GM21825 (cell line): ENCODE measurements around the gene ATRNL1.

Experiments used
- ATAC-seq: cut with Tn5 transposase; IDR thresholded peaks from one replicate; pipeline ENCODE4 v1.9.1; 2021; ENCODE audit warnings: mild to moderate bottlenecking, moderate library complexity; ENCODE audit not compliant: unreplicated experiment

The ATRNL1 gene

DNA sequence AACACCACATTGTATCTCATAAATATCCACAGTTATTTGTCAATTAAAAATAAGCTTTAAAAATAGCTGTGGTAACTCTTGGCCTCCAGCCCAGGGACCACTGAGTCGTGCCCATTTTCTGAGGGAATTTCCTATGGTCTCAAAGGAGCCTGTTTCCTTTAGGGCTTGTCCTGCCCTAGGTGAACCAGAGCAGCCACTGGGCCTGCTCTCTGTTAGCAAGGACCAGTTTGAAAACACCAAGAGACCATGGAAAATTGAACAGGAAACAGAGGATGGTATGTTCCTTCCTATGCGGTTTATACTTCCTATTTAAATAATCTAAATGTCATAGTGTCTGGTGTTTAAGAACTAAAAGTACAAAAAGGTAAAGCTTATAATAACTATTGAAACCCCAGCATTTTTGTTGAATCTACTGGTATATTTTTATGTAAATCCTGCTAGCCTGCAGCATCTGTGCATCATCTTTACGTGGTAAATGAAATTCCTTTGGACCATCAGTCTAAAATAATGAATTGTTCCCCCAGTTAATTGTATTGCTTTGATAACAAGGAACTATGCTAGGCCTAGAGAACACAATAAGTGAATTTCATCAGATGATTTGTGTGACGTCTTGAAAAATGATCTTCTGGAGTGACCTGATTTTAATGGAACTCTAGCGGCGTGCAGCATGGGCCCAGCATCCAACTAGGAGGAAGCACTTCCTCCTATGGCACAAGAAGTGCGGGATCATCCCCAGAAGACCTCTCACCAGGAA lies 846.1 kb downstream of the ATRNL1 start:
- no peak for ATAC-seq

DNA sequence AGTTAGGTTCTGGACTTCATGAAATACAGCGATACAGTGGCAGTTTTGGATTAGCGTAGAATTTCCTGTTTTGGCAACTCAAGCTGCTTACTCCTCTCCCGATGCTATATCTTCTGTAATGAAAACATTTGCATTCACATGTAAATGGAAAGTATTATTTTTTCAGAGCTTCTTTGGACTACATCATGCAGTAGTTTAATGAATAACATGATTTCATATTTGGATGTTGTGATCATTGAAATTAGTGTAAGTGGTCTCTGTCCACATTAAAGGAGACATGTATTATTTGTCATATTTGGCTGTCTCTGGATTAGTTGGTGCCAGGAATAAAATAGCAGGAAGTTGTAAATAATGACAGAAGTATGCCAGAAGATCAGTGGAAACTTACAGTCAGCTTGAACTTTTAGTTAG lies 848.2 kb downstream of the ATRNL1 start:
- ATAC-seq: no peak

DNA sequence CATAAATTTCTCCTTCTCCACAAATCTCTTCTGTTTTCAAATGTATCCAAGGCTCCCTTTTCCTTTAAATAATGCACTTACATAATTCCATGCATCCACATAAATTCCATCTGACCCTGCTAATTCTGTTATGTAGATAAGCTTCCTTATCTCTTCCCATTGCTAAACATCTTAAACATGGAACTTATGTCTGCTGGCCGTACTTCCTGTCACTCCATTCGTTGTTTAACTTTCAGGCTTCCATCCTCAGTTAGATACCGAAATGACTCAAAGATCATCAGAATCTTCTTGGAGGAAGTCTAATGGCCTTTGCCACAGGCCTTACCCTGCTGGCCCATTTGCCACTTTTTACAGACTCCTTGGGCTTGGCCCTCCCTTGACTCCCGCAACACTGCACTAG lies 848.9 kb downstream of the ATRNL1 start:
- no peak for ATAC-seq

DNA sequence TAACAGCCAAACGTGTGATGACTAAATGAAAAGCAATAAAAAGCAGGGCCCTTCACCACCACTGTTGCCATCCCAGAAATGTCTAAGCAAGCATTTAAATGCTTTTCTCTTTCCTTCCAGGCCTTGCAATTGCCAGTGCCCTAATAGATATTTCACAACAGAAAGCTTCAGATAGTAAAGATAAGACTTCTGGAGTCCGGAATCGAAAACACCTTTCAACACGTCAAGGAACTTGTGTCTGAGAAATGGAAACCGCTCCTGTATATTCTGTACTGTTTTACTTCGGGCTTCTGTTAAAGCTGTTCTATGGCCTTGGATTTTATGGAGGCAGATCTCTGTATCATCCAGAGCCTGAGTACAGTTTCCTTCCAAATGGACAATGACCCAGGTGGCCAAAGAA lies 851.4 kb downstream of the ATRNL1 start:
- ATAC-seq: no peak

DNA sequence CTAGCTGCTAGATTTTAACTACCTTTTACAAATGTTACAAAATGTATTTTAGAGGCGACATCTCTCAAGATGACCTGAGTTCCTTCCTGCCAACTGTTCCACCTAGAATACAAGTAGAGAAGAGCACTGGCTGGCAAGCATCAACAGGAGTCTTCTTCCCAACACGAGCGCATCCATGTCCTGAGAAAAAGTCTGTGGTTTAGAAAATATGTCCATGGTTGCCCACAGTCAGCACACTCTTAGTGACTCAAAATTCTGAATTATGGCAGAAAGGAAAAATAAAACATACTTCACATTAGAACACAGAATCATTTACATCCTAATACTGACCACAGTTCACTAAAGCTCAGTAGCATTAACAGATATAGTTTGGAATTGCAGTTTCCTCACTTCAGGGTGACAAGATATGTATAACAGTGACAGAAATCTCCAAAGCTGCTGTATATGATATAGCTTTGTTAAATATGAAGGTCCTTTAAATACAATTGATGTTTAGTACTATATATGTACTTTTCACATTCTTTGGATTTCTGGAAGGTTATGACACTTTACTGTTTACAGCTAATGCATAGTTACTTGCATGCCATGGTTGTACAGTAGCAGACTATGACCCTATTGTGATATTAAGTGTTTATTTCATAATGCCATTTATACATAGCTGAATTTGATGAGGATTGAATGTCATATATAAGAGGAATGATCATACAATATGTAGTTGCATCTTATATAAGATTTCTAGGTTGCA lies 852.7 kb downstream of the ATRNL1 start:
- no peak for ATAC-seq

DNA sequence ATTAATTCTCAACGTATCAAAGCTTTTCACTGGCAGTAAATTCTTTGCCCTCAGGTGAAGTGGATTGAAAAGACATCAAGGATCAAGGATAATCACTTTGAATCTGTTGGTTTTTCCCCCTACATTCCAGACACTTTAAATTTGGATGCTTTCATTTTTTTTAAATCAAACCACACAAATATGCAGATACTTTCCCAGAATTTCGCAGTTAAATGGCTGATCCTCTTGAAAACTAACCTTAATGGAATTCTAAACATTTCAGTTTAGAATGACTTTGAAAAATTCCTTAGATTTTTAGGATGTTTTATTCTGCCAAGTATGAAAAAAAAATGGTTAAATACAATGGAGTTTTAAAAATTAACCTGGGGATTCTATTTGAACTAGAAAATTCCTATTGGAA lies 853.9 kb downstream of the ATRNL1 start:
- ATAC-seq: no peak

DNA sequence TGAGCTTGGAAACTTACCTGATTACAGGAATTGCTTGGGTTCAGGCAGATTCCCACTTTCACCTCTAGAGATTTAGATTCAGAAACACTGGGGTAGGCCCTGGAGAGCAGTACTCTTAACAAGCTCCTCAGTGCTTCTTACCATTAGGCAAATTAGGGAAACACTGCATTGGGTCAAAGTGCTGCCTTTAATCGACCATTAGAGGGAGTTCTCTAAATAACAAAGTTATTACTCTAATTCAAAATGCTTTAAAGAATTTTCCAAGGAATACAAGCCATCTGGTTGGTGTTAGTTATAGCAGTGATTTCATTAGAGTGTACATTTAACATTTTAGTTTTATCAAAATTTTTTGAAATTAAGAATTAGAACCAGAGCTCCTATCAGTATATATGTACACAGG lies 855.3 kb downstream of the ATRNL1 start:
- no peak for ATAC-seq

DNA sequence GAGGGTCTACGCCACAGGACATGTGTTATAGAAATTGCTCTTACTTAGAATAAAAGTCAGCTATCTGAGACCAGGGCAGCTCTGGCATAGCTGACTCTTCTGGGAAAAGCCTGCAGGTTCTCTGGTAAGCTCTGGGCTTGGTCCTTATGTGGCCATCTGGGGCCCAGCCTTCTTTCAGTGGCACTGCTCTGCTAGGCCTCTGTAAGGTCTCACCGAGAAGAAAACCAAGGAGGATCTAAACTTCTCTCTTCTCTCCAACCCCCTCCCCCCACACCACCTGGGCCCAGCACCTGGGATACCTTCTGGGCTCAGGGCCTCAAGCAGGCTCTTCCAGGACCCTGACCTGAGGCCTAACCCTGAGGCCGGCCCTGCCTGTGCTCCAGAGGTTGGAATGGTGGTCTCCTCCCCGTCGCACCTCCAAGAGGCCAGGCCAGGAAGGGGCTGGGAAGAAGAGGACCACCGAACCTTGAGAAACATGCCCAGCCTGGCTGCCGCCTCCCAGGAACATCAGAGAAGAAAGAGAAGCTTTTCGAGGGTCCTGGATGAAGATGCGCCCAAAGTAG lies 856.2 kb downstream of the ATRNL1 start:
- no peak for ATAC-seq

DNA sequence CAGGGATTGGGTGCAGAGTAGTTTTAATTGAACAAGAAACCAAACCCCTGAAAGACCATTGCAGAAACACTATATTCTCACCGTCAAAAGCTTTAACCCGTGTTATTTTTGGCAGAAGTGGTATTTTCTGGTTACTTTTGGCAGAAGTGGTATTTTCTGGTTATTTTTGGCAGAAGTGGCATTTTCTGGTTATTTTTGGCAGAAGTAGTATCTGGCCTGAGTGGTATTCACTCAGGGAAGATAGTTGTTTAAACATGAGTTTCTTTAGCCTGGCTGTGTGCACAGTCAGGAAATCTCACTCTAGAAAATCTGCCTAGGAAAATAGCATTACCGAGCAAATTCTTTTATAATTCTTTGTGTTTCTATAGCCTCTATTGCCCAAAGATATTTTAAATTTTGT lies 857.2 kb downstream of the ATRNL1 start:
- no peak for ATAC-seq

DNA sequence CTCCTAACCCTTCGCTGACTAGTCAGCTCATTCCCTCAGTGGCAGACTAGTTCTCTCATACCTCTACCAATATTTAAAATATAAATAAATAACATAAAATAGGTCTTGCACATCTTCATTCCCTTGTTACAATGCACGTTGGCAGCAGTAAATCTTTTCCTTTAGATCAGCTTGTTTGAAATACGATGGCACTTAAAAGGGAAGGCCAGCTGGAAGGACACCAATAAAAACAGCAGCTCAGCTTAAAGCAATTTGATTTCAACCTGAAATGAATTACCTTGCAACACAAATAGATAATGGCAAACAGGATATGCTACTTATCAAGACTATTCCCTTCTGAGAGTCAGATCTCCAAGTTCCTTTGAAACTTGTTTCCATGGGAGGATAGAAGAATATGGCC lies 858.1 kb downstream of the ATRNL1 start:
- ATAC-seq: no peak

DNA sequence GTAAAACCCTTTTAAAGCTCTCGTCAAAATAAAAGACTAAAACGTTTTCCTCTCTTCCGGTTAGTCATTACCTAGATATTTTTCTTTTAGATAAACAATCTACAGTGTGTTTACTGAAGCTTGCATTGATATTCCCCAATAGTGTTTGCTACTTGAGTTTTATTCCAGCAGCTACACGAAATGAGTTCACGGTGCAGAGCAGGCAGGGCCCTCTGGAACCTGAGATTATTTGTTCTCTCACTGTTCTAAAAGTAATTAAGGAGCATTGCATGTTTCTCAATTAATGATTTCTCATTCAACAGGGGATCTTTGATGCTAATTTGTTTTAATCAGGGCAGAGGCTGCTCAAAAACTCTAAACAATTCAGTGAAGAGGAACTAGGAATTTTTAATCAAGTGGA lies 860.1 kb downstream of the ATRNL1 start:
- no peak for ATAC-seq

DNA sequence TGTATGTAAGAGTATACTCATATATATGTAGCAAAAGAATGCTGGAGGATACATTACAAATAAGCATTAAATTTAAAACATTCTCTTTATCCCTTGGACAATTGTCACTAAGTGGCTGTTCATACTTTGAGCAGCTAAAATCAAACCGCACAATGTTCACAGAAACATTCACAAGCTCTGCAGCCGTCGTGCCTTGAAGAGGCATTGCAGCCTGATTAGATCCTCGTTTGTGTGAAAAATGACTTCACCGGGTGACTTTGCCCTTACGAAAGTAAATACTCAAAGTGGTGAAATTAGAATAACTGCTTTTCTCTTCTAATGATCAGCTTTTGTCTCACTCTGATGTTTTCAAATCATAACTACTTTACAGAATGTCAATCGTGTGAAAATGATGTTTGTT lies 860.8 kb downstream of the ATRNL1 start:
- no peak for ATAC-seq

DNA sequence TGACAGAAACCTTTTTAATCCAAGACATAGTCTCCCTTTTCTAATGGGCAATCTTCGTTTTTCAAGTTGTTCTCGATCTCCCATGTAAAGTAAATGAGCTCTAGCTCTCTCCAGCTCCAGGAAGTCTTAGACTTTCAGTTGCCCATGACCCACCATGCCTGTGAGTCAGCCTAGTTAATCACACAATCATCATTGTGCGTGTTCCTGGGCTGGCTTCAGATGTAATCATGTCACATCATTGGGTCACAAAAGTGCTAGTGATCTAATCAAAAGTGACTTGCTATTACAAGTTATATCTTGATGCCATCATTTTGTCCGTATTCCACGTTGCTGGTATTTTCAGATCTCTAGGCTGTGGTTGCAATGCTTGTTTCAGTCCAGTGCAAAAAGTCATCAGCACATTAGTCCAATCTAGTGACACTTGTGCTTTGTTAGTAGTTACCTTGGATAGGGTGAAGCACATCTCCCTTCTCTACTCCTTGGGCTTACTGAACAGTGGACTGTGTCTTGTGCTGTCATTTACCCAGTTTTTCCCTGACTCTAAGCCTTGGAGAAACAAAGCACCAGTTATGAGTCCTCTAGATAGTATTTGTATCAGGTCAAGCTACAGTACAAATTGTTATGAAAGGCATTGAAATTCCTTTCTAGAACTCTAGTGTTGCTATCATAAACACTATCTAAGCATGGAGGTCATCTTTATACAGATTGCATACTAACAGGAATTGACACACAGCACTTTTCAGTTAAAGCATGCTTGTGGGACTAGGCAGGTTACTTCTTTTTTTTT lies 863.3 kb downstream of the ATRNL1 start:
- ATAC-seq: no peak

DNA sequence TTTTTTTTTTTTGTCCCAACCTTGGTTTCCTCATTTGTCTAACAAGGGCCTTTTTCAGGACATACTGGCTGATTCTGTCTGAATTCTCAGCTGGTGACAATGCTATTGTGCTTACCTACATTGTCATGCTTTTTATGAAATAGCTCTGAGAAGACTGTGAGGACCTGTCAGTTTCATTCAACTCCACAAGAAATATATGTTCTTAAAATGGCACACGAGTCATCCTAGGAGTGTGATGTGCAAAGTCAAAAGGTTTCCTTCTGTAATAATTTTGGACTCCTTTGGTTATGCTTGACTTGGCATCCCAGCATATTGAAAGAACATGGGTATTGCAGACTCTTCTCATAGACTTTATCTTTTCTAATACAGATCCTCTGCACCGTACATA lies 863.8 kb downstream of the ATRNL1 start:
- ATAC-seq: no peak

DNA sequence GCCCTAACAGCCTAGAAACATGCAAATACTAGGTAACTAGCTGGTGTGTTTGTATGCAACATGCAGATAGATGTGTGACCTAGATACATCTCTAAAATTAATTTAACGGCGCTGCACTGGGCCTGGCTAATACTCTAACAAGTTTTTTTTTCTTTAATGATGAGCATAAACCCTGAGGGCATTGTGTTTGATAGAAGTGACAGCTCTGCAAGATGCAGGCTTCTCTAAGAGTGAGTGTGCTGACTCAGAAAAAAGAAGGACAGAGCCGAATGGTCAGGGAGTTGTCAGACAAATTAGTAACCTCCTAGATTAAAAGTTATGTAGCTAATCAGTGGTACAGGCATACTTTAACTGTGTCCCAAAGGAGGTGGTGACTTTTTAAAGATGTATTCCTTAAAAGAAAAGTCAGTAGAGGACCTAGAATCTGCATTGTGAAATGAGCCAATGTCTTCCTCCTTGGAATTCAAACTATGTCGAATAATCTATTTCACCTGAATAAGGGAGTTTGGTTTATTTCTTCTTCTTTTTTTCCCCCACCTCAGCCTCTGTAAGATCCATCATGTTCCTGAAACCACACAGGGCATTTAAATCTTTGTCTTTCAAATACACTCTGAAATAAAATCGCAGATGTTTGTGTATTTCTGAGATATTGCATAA lies 864.7 kb downstream of the ATRNL1 start:
- ATAC-seq: no peak

DNA sequence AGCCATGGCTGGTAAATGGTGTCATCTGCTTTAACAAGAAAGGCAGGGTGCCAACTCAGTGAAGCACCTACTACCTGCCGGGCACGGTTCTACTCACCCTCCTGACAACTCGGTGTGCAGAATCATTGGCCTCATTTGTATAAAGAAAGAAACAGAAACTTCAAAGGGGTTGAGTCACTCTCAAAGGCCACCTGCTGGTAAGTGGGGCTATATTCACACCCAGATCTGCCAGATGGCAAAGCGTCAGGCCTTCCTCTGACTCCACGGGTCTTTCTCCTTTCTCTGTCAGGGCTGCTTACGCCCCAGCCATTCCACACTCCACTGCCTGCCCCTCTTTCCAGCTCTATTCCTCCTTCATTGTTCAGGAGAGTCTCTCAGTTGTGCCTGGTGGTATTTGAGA lies 870.7 kb downstream of the ATRNL1 start:
- ATAC-seq: no peak

DNA sequence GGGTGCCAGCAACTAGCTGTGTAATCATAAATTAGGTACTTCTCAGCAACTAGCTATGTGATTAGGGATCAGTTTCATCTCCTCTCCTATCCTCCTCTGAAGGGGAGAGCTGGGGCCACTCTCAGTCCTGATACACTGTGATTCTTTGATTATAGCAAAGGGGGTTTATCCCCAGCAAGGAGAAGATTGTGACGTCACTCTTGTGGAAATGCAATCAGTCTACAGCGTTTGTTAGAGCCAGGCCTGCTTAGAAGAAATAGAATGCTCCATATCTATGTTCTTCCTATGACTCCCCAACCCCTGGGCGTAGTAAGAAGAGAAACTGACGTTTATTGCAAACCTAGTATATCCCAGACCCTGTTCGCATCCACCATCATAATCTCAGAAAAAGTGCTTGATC lies 871.7 kb downstream of the ATRNL1 start:
- ATAC-seq: no peak

DNA sequence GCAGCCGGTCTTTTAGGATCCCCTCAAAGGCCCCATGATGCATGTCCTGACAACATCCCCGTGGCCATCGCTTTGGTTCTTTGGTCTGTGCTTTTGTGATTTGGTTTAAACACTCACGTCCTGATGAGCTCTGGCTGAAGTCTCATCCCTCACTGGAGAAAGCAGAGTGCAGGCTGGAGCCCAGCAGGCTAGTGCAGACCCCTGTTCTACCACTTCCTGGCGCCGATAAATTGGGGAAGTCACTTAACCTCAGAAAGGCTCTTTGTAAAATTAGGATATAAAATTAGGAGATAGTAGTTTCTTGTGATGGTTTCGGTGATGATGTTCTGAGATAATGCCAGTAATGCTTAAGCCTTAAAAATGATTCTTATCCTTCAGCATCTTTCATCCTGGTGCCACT lies 872.2 kb downstream of the ATRNL1 start:
- no peak for ATAC-seq

DNA sequence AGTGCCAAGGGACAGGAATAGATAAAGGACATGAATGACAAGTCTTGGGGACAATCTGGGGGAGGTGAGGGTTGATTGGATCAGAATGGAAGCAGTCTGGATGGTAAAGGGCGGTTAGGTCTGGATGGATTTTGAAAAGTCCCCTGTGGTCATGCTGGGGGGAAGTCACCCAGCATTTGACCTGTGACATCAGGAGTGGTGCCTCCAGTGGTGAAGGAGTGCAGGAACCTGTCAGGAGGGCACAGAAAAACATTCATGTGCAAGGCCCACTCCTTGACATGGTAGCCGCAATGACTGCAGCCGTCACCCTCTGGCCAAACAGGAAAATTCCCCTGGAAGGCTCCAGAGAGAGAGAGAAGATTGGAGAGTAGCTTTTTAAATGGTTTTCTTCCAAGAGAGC lies 875.1 kb downstream of the ATRNL1 start:
- no peak for ATAC-seq

DNA sequence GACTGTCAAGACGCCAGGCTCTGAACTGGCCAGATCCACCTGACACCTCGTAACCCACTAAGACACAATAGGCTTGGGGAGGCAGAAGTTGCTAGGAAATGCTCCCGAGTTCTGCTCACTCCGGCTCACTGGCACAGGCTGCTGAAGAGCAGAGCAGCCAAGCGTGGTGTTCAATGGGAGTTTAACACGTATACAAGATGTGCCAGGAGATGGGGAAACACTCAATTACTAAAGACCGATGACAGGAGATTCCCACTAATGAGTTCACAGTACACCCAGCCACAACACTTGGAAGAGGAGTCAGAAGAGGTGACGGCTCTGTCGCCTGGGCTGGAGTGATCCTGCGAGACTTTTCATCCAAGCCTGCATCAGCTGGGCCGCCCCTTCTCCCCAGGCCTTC lies 876.4 kb downstream of the ATRNL1 start:
- ATAC-seq: no peak

DNA sequence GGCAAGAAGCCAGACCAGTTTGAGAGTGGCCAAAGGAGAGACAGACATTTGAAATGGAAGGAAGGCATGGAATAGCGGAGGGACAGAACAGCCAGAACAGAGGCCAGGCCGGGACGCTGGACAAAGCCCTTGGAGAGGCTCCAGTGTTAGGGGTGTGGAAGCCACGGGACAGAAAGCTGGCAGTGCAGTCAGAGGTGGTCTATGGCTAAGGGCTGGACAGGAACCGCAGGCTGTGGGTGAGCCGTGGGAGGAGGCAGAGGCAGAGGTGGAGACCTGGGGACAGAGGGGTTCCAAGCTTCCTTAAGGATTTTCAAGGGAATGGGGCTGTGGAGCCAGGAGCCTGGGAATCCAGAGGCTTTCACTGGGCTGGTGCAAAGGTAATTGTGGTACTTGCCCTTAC lies 878.8 kb downstream of the ATRNL1 start:
- ATAC-seq: no peak
